SJCRH30 (cell line): ENCODE data around the gene PARS2. TPM values are rescaled to one million over a fixed set of nuclear protein-coding genes. Genes with fewer than 3 reads are reported as not detected.
A peak's percentile ranks its signal among the peaks of the same experiment; 100 is the strongest.

Source experiments
- DNase-seq, 2 experiments: peaks; one replicate each; pipeline ENCODE4 v3.0.0-alpha.2; 2015 to 2020
- H3K27ac ChIP-seq: fragments of 250-450 bp; sonication (Bioruptor Pico); 2 replicates; pipeline ENCODE4 v1.5.1; 2020; ENCODE audit warnings: mild to moderate bottlenecking, moderate library complexity
- H3K27me3 ChIP-seq: fragments of 250-450 bp; sonication (Bioruptor Pico); 2 replicates; pipeline ENCODE4 v1.5.1; 2020; ENCODE audit warnings: mild to moderate bottlenecking, moderate library complexity
- H3K36me3 ChIP-seq: fragments of 250-450 bp; sonication (Bioruptor Pico); 2 replicates; pipeline ENCODE4 v1.5.1; 2020; ENCODE audit warnings: mild to moderate bottlenecking, moderate library complexity
- H3K4me1 ChIP-seq: fragments of 250-450 bp; sonication (Bioruptor Pico); 2 replicates; pipeline ENCODE4 v1.5.1; 2020; ENCODE audit warnings: mild to moderate bottlenecking, moderate library complexity
- H3K4me3 ChIP-seq: fragments of 250-450 bp; sonication (Bioruptor Pico); 2 replicates; pipeline ENCODE4 v1.5.1; 2020; ENCODE audit warnings: mild to moderate bottlenecking, moderate library complexity
- H3K9me3 ChIP-seq: fragments of 250-450 bp; sonication (Bioruptor Pico); replicated peaks from 2 replicates; pipeline ENCODE4 v1.5.1; 2020; ENCODE audit warnings: mild to moderate bottlenecking, moderate library complexity
- total RNA-seq: library from RNA; depleted of rRNA; stranded (reverse); fragments of >200 nt; shearing (Covaris generic); gene quantifications from 2 replicates; pipeline ENCODE4 v1.2.3, GENCODE V29; 2014

Gene PARS2
- total RNA-seq, 1 experiment from 2014 or later, result 9.8 TPM

- no peak for DNase-seq
- no peak overlapping the region for H3K27ac ChIP-seq
- 0 out of 2 replicates have a peak, but pooled peaks cover 4% of the 10 kb centered on the region for H3K27me3 ChIP-seq
- H3K9me3 ChIP-seq, result no peaks in the 10 kb centered on the region
- H3K36me3 ChIP-seq, result no peaks in the 10 kb centered on the region
- no peak overlapping the region for H3K4me3 ChIP-seq
- no peaks in the 10 kb centered on the region for H3K4me1 ChIP-seq
These were observed 41.1 kb upstream of the PARS2 start for GRCh38 chr1:54805466-54805865.

- no peak for DNase-seq
- no peak overlapping the region for H3K27ac ChIP-seq
- H3K4me3 ChIP-seq, result no peak overlapping the region
- H3K4me1 ChIP-seq, result no peaks in the 10 kb centered on the region
- no peaks in the 10 kb centered on the region for H3K36me3 ChIP-seq
- H3K9me3 ChIP-seq, result no peaks in the 10 kb centered on the region
- 0 out of 2 replicates have a peak, but pooled peaks cover 4% of the 10 kb centered on the region for H3K27me3 ChIP-seq
These were observed 40.3 kb upstream of the PARS2 start for GRCh38 chr1:54804471-54805132.

GRCh38 chr1:54803761-54804470 lies 39.6 kb upstream of the PARS2 start:
- no peaks in the 10 kb centered on the region for H3K9me3 ChIP-seq
- no peaks in the 10 kb centered on the region for H3K36me3 ChIP-seq
- H3K4me3 ChIP-seq, result no peak overlapping the region
- no peaks in the 10 kb centered on the region for H3K27me3 ChIP-seq
- H3K27ac ChIP-seq, result no peak overlapping the region
- no peaks in the 10 kb centered on the region for H3K4me1 ChIP-seq
- DNase-seq, result no peak

GRCh38 chr1:54800899-54801759 lies 36.8 kb upstream of the PARS2 start, which contains the start of gene TTC22:
Gene TTC22 (minus strand): TSS chr1:54801323. CDS start chr1:54801163, 160 bp downstream.
- DNase-seq, result no peak

GRCh38 chr1:54800041-54800898 lies 35.9 kb upstream of the PARS2 start:
- no peak overlapping the region for H3K4me3 ChIP-seq
- no peaks in the 10 kb centered on the region for H3K36me3 ChIP-seq
- H3K27ac ChIP-seq, result no peak overlapping the region
- no peaks in the 10 kb centered on the region; the same call in 1 of the 2 replicates for H3K27me3 ChIP-seq
- no peak for DNase-seq
- no peaks in the 10 kb centered on the region for H3K9me3 ChIP-seq
- no peaks in the 10 kb centered on the region for H3K4me1 ChIP-seq

More at GRCh38 chr1:54800899-54801759, 36.8 kb upstream of the PARS2 start, which contains the start of gene TTC22:
- no peaks in the 10 kb centered on the region for H3K36me3 ChIP-seq
- no peaks in the 10 kb centered on the region; the same call in 1 of the 2 replicates for H3K27me3 ChIP-seq
- no peaks in the 10 kb centered on the region for H3K9me3 ChIP-seq
- H3K4me1 ChIP-seq, result no peaks in the 10 kb centered on the region
- H3K27ac ChIP-seq, result no peak within 1 kb of the TSS
- H3K4me3 ChIP-seq, result no peak within 1 kb of the TSS

- Histone ChIP-seq H3K27ac (no peak overlapping the region), H3K36me3 (no peaks in the 10 kb centered on the region)
- peak; percentile 26 to 45 for DNase-seq
These were observed 34.7 kb upstream of the PARS2 start for GRCh38 chr1:54798769-54799641.

GRCh38 chr1:54798206-54798605 lies 33.9 kb upstream of the PARS2 start:
- no peak overlapping the region for H3K4me3 ChIP-seq
- no peaks in the 10 kb centered on the region for H3K4me1 ChIP-seq
- no peaks in the 10 kb centered on the region; the same call in 1 of the 2 replicates for H3K27me3 ChIP-seq
- H3K27ac ChIP-seq, result no peak overlapping the region
- DNase-seq, result no peak
- H3K36me3 ChIP-seq, result no peaks in the 10 kb centered on the region
- no peaks in the 10 kb centered on the region for H3K9me3 ChIP-seq

More at GRCh38 chr1:54798769-54799641, 34.7 kb upstream of the PARS2 start:
- H3K4me3 ChIP-seq, result no peak overlapping the region
- no peaks in the 10 kb centered on the region; the same call in 1 of the 2 replicates for H3K27me3 ChIP-seq
- H3K4me1 ChIP-seq, result no peaks in the 10 kb centered on the region
- no peaks in the 10 kb centered on the region for H3K9me3 ChIP-seq

- no peak for DNase-seq
- no peaks in the 10 kb centered on the region; the same call in 1 of the 2 replicates for H3K27me3 ChIP-seq
These were observed 32.6 kb upstream of the PARS2 start for GRCh38 chr1:54796902-54797301.

GRCh38 chr1:54795841-54796468 lies 31.6 kb upstream of the PARS2 start:
- H3K4me1 ChIP-seq, result no peaks in the 10 kb centered on the region
- DNase-seq, result no peak
- H3K4me3 ChIP-seq, result no peak overlapping the region
- no peaks in the 10 kb centered on the region for H3K9me3 ChIP-seq
- H3K27me3 ChIP-seq, result no peaks in the 10 kb centered on the region; the same call in 1 of the 2 replicates
- H3K27ac ChIP-seq, result no peak overlapping the region
- no peaks in the 10 kb centered on the region for H3K36me3 ChIP-seq

More at GRCh38 chr1:54796902-54797301, 32.6 kb upstream of the PARS2 start:
- Histone ChIP-seq H3K9me3 (no peaks in the 10 kb centered on the region), H3K4me3 (no peak overlapping the region), H3K4me1 (no peaks in the 10 kb centered on the region), H3K27ac (no peak overlapping the region), H3K36me3 (no peaks in the 10 kb centered on the region)

- H3K27me3 ChIP-seq, result no peaks in the 10 kb centered on the region; the same call in 1 of the 2 replicates
These were observed 31.0 kb upstream of the PARS2 start for GRCh38 chr1:54795356-54795665.

GRCh38 chr1:54794451-54795355 lies 30.4 kb upstream of the PARS2 start:
- Histone ChIP-seq H3K27me3 (no peaks in the 10 kb centered on the region; the same call in 1 of the 2 replicates), H3K4me3 (no peak overlapping the region), H3K27ac (no peak overlapping the region), H3K4me1 (no peaks in the 10 kb centered on the region), H3K36me3 (no peaks in the 10 kb centered on the region), H3K9me3 (no peaks in the 10 kb centered on the region)
- DNase-seq, result no peak

More at GRCh38 chr1:54795356-54795665, 31.0 kb upstream of the PARS2 start:
- Histone ChIP-seq H3K4me1 (no peaks in the 10 kb centered on the region), H3K4me3 (no peak overlapping the region), H3K36me3 (no peaks in the 10 kb centered on the region), H3K9me3 (no peaks in the 10 kb centered on the region), H3K27ac (no peak overlapping the region)
- DNase-seq, result no peak

- H3K27ac ChIP-seq, result no peak overlapping the region
- DNase-seq, result no peak
- H3K9me3 ChIP-seq, result no peaks in the 10 kb centered on the region
- H3K36me3 ChIP-seq, result no peaks in the 10 kb centered on the region
- H3K4me3 ChIP-seq, result no peak overlapping the region
- H3K27me3 ChIP-seq, result peaks cover 7% of the 10 kb centered on the region; the same call in 1 of the 2 replicates
- H3K4me1 ChIP-seq, result no peaks in the 10 kb centered on the region
These were observed 28.5 kb upstream of the PARS2 start for GRCh38 chr1:54792686-54793282.
